Left hindlimb (tissue), 1 donor: ENCODE results near the gene CHDH.

Source experiments
- DNase-seq: peaks from one replicate; pipeline ENCODE4 v3.0.0-alpha.2; 2018

The CHDH gene

DNA sequence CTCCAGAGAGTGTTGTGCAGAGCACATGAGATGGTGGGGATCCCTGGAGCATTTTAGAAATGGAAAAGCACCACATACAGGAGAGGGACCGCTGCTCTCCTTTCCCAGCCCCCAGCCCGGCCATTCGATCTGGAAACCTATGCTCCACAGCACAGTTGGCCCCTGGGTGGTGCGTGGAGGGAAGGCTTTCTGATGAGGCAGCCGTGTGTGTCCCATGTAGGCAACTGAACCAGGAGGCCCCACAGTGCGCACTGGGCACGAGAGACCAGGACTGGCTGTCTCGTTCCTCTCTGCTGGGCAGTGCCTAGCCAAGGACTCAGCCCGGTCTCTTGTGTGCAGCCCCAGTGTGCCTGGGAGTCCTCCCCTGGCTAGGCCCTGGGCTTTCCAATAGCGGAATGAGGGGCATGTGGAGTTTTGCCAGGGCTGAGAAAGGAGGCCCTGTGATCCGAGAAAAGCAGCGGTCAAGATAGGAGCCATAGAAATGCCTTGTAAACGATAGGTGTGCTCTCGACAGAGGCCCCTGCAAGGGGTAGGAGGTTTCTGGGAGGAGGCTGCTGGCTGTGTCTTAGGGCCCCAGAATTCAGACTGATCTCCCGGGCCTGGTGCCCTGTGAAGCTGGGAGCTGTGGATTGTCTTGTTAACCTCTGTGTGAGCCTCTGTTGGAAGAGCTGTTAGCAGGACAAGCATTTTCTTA is 39.0 kb downstream of the CHDH start:
- no peak for DNase-seq

- DNase-seq = no peak
These were observed 39.8 kb downstream of the CHDH start for GRCh38 chr3:53806182-53807116.

DNA sequence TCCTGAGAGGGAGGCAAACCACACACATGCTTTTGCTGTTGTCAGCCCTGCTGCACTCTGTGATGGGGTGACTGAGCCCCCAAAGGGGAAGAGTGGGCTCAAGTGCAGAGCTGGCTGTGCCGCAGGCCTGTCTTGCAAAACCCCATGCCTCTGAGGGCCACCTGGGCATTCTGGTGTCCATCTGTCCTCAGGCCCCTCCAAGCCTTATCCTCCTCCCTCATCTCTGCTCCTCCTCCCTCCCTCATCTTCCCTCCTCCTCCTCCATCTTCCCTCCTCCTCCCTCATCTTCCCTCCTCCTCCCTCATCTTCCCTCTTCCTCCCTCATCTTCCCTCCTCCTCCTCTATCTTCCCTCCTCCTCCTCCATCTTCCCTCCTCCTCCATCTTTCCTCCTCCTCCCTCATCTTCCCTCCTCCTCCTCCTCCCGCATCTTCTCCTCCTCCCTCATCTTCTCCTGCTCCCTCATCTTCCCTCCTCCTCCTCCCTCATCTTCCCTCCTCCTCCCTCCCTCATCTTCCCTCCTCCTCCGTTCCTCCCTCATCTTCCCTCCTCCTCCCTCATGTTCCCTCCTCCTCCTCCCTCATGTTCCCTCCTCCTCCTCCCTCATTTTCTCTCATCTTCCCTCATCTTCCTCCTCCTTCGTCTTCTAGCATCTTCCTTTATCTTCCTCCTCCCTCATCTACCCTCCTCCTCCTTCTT is 40.6 kb downstream of the CHDH start:
- no peak for DNase-seq

DNA sequence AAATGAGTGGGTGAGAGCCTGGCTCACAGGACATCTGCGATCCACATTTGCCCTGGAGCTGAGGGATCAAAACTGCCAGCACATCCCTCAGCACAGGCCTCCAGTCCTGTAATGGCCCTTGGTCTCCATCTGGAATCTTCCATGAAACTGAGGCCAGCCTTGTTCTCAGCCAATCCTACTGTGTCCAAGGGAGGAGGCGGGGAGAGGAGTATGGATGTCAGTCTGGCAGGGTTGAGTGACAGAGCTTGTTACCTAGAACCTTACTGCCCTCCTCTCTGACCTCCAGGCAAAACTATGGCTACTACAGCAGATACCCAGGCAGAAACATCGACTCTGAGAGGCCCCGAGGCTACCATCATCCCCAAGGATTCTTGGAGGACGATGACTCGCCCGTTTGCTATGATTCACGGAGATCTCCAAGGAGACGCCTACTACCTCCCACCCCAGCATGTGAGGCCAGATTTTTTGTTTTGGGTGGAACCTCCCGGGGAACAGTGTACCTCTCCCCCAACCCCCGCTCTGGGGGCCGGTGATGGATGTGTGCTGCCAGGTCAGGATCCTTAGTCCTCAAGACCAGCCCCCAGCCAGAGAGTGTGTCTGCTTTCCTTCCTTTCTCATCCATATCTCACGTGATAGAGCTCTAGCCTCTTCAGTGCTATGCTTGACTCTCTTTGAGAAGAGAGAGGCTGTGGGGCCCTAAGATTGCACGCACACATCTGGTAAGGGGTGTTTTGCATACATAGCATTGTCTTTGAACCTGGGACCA is 41.3 kb downstream of the CHDH start:
- no peak for DNase-seq

- DNase-seq = no peak
These were observed 42.2 kb downstream of the CHDH start for GRCh38 chr3:53803816-53804695.

DNA sequence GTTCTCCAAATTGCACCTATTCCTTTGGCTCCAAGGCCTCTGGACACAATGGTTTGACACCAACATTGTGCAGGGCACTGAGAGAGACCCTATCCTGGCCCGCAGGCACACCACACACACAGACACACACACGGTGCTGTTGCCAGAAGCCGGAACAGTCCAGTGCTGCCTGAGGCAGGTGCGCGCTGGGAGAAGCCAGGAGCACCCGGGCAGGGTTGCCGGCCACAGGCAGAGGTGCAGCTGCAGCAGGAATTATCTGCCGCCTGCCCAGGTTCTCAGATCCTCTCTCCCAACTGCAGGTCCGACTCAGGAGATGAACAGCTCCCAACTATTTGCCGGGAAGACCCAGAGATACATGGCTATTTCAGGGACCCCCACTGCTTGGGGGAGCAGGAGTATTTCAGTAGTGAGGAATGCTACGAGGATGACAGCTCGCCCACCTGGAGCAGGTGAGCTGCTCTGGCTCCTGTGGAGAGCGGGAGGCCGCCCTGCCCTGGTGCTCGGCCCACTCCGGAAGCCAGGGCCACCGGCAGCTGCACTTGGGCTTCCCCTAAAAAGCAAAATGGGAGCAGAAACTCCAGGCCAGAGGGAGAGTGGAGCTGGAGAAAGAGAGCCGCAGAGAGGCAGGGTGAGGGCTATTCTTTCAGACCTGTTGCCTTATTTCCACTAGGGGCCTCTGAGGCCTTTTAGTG is 42.9 kb downstream of the CHDH start:
- DNase-seq = no peak

DNA sequence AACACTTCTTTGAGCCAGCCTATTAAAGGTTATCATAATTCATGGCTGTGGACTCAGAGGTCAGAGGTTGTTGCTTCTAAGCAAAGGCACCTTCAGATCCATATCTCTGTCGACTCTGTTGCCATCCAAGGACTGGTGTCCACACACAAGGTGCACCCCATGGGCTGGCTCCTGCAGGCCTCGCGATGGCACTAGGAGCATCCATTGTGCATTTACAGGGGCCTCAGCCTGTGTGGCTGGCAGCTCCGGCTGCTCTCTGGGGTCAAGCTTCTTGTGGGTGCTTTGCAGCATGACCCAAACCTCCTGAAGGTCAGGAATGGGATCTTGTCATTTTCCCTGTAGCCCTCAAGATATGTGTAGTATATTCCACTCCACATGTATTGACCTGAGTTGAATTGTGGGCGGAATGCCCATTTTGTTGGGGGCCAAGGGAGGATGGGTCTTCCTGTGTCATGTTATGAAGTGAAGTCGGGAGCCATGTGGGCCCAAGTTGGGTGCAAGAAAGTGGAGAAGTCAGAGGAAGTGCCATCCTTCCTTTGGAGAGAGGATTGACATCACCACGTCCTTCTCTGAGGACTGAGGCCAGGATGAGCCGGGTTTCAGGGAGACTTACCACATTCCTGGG is 43.9 kb downstream of the CHDH start:
- DNase-seq = no peak

- DNase-seq = no peak
These were observed 44.9 kb downstream of the CHDH start for GRCh38 chr3:53801319-53801718.

DNA sequence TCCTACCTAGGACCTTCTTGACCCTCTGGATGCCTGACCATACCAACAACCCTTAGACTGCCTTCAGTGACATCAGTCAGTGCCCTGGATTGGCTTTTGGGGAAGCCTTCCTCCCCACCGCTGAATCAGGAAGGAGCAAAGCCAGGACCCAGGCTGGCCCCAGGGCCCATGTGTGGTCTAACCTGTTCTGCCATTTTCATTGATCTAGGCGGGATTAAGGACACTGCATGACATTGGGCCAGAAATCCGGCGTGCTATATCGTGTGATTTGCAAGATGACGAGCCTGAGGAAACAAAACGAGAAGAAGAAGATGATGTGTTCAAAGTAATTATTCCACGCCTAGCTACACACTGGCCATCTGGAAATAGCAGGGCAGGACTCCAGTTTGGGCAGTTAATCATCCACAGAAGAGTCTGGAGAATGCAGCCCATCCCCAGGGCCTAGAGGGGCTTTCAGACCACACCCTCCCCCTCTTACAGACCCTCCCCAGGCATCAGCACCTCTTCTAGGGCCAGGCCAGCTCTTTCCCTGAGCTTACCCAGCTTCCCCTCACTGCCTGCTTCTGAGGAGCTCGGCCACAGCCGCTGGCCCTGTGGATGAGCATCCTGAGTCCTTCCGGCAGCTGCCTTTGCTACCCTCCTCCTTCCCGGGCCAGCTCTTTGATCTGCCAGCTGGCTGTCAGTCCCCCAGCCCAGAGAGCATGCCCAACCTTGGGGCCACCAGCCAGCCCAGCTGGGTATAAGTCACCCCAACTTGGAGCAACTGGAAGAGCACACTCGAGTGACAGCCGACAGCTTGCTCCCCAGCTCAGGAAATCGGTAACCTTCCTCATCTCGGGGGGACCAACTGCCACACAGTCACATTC is 45.9 kb downstream of the CHDH start:
- no peak for DNase-seq

DNA sequence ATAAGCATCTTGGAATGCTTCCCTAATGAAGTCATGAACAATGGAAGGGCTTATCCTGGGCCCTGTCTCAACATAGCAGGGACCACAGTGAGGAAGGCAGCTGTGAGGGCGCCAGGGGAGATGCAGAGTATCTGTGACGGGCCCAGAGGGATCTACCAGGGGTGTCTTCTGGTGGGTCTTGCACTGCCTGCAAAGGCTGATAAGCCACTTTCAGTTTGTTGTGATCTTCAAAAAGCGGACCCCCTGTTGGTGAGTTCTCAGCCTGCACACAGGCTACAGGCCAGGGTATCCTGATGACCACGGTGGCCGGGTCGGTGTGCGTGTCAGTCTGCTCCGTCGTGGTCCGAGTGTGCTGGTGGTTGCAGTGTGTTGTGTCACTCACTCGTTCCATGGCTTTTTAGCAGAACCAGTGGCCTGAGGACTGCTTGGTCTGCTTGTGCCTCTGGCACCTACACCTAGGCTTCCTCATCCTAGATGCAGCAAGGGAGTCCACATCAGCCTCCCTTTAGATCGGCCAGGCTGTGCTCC is 46.8 kb downstream of the CHDH start:
- no peak for DNase-seq

- DNase-seq = no peak
These were observed 48.1 kb downstream of the CHDH start for GRCh38 chr3:53798144-53798543.

DNA sequence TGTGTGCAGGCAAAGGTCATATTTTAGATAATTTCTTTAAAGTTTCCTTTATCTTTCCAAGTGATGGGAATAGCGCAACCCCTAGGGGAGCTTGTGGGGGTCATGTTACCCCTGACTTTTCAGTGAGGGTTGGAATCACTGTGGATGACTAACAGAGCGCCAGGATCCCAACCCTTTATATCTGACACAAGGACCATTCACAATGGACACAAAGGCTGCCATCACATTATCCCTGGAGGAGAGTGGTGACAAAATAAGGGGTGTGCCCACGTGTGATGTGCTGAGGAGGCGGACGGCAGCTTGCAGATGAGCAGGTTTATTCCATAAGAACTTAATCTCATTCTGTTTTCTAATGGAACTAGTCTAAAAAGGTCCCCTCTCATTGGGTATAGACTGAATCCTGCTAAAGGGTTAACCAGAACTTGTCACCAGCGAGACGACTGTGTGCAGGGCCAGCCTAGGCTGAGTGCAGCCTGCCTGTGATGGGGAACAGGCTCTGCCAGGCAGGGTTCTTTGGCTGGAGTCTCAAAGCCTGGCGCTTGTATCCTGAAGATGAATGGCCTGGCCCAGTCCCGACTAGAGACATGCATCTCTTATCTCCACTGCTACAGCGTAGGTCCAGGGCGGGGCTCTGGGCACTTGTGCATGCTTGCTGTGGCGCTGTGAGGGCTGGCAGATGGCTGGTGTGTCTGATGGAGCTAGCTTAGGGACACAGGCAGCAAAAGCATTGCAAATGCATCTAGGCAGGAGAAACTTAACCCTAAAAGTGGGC is 50.2 kb downstream of the CHDH start:
- no peak for DNase-seq

DNA sequence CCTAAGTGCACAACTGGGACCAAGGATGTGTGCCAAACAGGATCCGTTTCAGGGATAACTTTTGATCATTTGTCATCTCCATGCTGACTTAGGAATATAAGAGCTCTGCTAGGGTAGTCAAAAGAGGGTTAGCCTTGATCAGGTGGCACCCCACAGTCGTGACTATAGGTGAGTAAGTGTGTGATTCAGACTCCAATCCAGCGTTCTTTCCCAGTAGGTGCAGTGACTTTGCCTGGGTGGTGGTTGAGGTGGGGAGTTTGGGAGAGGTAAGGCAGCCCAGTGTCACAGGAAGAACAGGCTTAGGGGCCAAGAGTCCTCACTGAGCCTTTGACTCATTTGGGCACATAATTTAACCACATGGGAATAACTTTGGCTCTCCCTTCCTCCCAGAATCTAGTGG is 51.0 kb downstream of the CHDH start:
- DNase-seq = no peak

- DNase-seq = no peak
These were observed 51.6 kb downstream of the CHDH start for GRCh38 chr3:53794597-53794996.

DNA sequence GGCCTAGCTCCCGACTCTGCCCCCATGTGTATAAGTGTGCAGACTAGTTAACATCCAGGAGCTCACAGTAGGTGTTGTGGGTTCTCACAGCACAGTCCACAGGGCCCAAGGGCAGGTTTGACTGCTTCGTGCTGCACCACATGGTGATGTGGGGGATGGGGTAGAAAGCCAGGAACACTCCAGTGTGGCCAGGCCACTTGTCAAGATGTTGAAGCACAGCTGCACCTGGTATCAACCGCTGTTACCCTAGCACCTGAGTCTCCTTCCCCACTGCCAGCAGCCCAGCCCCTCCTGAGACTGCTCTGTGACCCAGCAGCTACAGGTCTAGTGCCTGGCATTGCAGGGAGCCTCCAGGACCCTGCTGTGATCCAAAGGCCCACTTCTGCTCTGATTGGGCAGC is 53.4 kb downstream of the CHDH start:
- no peak for DNase-seq

GRCh38 chr3:53791317-53791716 is 54.9 kb downstream of the CHDH start:
- DNase-seq = no peak

DNA sequence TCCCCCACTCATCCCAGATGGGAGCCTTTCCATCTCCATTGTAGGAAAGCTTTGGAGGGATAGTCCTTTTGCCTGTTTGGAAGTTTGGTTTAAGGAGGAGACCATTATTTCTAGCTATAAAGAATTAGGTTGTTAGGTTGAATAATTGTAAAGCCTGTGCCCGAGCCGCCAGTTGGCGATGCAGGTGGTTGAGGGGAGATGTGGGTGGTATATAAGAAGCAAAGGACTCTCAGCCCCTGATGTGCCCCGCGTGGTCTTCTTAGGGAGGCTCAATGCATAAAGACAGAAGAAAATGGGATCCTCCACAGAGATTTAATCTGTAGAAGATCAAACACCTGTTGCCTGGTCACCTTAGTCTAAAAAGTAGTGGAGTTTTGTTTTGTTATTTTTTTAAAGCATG is 55.7 kb downstream of the CHDH start:
- no peak for DNase-seq

DNA sequence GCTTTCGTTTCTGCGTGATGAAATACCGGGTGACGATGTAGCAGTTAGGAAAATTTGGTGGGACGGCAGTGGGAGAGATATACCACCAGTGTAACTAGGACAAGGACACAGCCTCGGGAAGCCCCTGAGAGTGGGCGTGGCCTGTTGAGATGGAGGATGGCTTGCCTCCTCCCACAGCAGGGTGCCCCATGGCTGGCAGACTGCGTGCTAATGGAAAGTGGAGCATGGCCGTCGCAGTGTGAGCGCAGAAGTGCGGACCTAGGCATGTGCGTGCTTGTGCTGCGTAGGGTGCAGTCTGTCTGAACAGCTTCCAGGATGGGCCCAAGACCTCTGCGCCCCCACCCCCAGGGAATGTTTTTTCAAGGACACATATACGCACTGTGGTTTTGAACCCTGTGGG is 56.8 kb downstream of the CHDH start:
- DNase-seq = no peak

- no peak for DNase-seq
These were observed 58.2 kb downstream of the CHDH start for GRCh38 chr3:53788038-53788437.
